Thyroid gland (tissue), 4 donors: Measurements from ENCODE around the gene TPRG1.

ENCODE experiments used
- POLR2A ChIP-seq, 2 donors: fragments of 450-650 bp; IDR thresholded peaks; one replicate each; pipeline ENCODE4 v1.6.1; 2017; ENCODE audit warnings: antibody characterized with exemption in 2 of 2, mild to moderate bottlenecking in 2 of 2, moderate library complexity in 1 of 2
- TF ChIP-seq, protein P1 (sequence below), 6 experiments: fragments of 200-600 bp in 3 of 6; fragments of 450-650 bp in 3 of 6; sonication (generic) in 3 of 6; IDR thresholded peaks; one replicate each; pipeline ENCODE4 v1.5.1; 2016 to 2019; ENCODE audit warnings: antibody characterized with exemption in 6 of 6, mild to moderate bottlenecking in 2 of 6, inconsistent platforms in 1 of 6, moderate library complexity in 1 of 6

DNA sequence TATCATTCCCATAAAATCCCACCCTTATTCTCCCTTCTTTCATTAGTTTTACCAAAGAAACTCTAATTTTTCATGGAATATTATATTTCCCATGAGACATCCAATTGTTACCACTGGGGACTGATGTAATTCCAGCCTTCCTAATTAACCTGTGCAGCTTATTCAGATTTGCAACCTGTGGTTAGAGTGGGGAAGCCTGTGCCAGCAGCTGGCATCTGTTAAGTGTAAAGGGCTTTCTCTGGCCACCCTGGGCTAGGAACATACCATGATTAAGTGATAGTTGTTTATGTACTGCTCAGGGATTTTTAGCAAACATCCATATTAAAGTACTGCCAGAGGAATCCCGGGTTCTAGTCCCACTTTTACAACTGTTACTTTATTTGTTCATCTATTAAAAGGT, 78.2 kb downstream of the TPRG1 start:
- TF ChIP-seq, protein P1, sequence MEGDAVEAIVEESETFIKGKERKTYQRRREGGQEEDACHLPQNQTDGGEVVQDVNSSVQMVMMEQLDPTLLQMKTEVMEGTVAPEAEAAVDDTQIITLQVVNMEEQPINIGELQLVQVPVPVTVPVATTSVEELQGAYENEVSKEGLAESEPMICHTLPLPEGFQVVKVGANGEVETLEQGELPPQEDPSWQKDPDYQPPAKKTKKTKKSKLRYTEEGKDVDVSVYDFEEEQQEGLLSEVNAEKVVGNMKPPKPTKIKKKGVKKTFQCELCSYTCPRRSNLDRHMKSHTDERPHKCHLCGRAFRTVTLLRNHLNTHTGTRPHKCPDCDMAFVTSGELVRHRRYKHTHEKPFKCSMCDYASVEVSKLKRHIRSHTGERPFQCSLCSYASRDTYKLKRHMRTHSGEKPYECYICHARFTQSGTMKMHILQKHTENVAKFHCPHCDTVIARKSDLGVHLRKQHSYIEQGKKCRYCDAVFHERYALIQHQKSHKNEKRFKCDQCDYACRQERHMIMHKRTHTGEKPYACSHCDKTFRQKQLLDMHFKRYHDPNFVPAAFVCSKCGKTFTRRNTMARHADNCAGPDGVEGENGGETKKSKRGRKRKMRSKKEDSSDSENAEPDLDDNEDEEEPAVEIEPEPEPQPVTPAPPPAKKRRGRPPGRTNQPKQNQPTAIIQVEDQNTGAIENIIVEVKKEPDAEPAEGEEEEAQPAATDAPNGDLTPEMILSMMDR (IDR thresholded peaks at IDR 0.05) = no peak
- no peak for TF ChIP-seq POLR2A (IDR thresholded peaks at IDR 0.05)
